ENCODE results near the gene PTPRN2.

DNA sequence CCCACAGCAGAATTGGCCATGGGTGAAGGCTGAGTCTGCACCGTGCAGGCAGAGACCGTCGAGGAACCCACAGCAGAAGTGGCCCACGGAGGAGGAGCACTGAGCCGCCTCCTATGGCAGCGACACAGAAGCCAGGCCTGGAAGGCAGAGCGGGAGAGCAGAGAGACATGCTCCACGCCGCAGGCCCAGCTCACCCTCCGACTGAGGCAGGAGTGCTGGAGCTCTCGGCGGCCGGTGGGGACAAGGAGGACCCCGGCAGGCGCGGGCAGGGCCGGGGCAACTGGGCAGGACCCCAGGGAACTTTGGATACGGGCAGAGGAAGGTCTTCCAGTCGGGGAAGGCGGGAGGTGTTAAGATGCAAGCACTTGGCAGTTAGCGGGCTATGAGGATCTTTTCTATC is 830.4 kb downstream of the PTPRN2 start:
- TF ChIP-seq FOXA1 (IDR thresholded peaks at IDR 0.05) (no peak), ARNT (IDR thresholded peaks at IDR 0.05) (no peak), SUZ12 (IDR thresholded peaks at IDR 0.05) (no peak), ZNF384 (IDR thresholded peaks at IDR 0.05) (no peak), SP1 (IDR thresholded peaks at IDR 0.05) (no peak), HDGF (IDR thresholded peaks at IDR 0.05; ENCODE audit: borderline replicate concordance) (no peak), TARDBP (IDR thresholded peaks at IDR 0.05) (no peak), BHLHE40 (IDR thresholded peaks at IDR 0.05; ENCODE audit: borderline replicate concordance) (no peak)
- TF ChIP-seq, protein P1, sequence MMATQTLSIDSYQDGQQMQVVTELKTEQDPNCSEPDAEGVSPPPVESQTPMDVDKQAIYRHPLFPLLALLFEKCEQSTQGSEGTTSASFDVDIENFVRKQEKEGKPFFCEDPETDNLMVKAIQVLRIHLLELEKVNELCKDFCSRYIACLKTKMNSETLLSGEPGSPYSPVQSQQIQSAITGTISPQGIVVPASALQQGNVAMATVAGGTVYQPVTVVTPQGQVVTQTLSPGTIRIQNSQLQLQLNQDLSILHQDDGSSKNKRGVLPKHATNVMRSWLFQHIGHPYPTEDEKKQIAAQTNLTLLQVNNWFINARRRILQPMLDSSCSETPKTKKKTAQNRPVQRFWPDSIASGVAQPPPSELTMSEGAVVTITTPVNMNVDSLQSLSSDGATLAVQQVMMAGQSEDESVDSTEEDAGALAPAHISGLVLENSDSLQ (IDR thresholded peaks at IDR 0.05): no peak
